ENCODE measurements around the gene PALB2. TPM values are rescaled to one million over a fixed set of nuclear protein-coding genes. Genes with fewer than 3 reads are reported as not detected.

The PALB2 gene
- polyA plus RNA-seq, 1 of the 3 experiments (the other 2 are of a cell fraction): 3.3 TPM

- no peaks in the 10 kb centered on the region; the same call in 1 of the 2 replicates for H4K20me1 ChIP-seq (ENCODE audit: insufficient read depth)
- no peak overlapping the region for H2AFZ ChIP-seq (ENCODE audit: low read depth)
- H3K9ac ChIP-seq: no peak overlapping the region
- no peak overlapping the region for H3K27ac ChIP-seq (ENCODE audit: low read depth in 2 of 2, low read length in 1 of 2)
- no peaks in the 10 kb centered on the region for H3K27me3 ChIP-seq (ENCODE audit: insufficient read depth)
- H3K9me3 ChIP-seq: no peaks in the 10 kb centered on the region
- H3K36me3 ChIP-seq (replicated peaks in 1 of 2; ENCODE audit: control insufficient read depth in 1 of 2, insufficient read depth in 2 of 2, low read length in 1 of 2): peaks cover 79 to 88% of the 10 kb centered on the region in 2 experiments
- H3K79me2 ChIP-seq (ENCODE audit: insufficient read depth): peaks cover 60% of the 10 kb centered on the region
- CTCF ChIA-PET: no interaction called here
- peaks cover 9 to 12% of the 10 kb centered on the region in 2 experiments for H3K4me1 ChIP-seq (ENCODE audit: control insufficient read depth in 1 of 2, insufficient read depth in 2 of 2, low read depth in 1 of 2, low read length in 1 of 2)
- POLR2A ChIA-PET: no interaction called here
- no peak overlapping the region for H3K4me3 ChIP-seq (ENCODE audit: low read depth in 2 of 2, low read length in 1 of 2)
- H3K4me2 ChIP-seq: no peak overlapping the region
- TF ChIP-seq SIN3A (IDR thresholded peaks at IDR 0.05; ENCODE audit: borderline replicate concordance, low read depth, low read length) (no peak), MEF2A (IDR thresholded peaks at IDR 0.05; ENCODE audit: borderline replicate concordance, low read depth) (no peak), ELF1 (IDR thresholded peaks at IDR 0.05) (no peak), FOXM1 (IDR thresholded peaks at IDR 0.05; ENCODE audit: low read depth) (no peak), PBX3 (IDR thresholded peaks at IDR 0.05) (no peak), YY1 (IDR thresholded peaks at IDR 0.05; ENCODE audit: low read depth) (no peak), POLR2AphosphoS5 (IDR thresholded peaks at IDR 0.05; ENCODE audit: low read depth, low read length) (no peak), TEAD4 (IDR thresholded peaks at IDR 0.05; ENCODE audit: borderline replicate concordance, insufficient read depth) (no peak), FOXJ3 (CRISPR knock-in tag; IDR thresholded peaks at IDR 0.05) (no peak), NRF1 (IDR thresholded peaks at IDR 0.05; ENCODE audit: low read depth, low read length) (no peak)
- H3F3A ChIP-seq (replicated peaks; ENCODE audit: insufficient read depth): no peaks in the 10 kb centered on the region
- H3K9me2 ChIP-seq: no peaks in the 10 kb centered on the region
- WGBS (ENCODE audit: low lambda C conversion rate): 97% methylated on average over 6 of the region's 6 CpGs
- no peak for DNase-seq
Measured at GRCh38 chr16:23563186-23563585, 77.9 kb downstream of the PALB2 start.

- Histone ChIP-seq H3K4me1 (ENCODE audit: control insufficient read depth in 1 of 2, insufficient read depth in 2 of 2, low read depth in 1 of 2, low read length in 1 of 2) (peaks cover 9 to 12% of the 10 kb centered on the region in 2 experiments), H3F3A (replicated peaks; ENCODE audit: insufficient read depth) (no peaks in the 10 kb centered on the region), H3K4me2 (no peak overlapping the region), H3K27me3 (ENCODE audit: insufficient read depth) (no peaks in the 10 kb centered on the region), H4K20me1 (ENCODE audit: insufficient read depth) (no peaks in the 10 kb centered on the region; the same call in 1 of the 2 replicates), H2AFZ (ENCODE audit: low read depth) (no peak overlapping the region), H3K4me3 (ENCODE audit: low read depth in 2 of 2, low read length in 1 of 2) (no peak overlapping the region), H3K9me3 (no peaks in the 10 kb centered on the region), H3K36me3 (replicated peaks in 1 of 2; ENCODE audit: control insufficient read depth in 1 of 2, insufficient read depth in 2 of 2, low read length in 1 of 2) (peaks cover 75 to 84% of the 10 kb centered on the region in 2 experiments), H3K9ac (no peak overlapping the region), H3K79me2 (ENCODE audit: insufficient read depth) (peaks cover 64% of the 10 kb centered on the region), H3K27ac (ENCODE audit: low read depth in 2 of 2, low read length in 1 of 2) (no peak overlapping the region), H3K9me2 (no peaks in the 10 kb centered on the region)
- TF ChIP-seq RCOR1 (IDR thresholded peaks at IDR 0.05; ENCODE audit: low read length): no peak
- TF ChIP-seq TCF12 (IDR thresholded peaks at IDR 0.05): no peak
- TF ChIP-seq TEAD4 (IDR thresholded peaks at IDR 0.05; ENCODE audit: borderline replicate concordance, insufficient read depth): no peak
- no peak for TF ChIP-seq REST (IDR thresholded peaks at IDR 0.05; ENCODE audit: low read depth, low read length)
- no peak for TF ChIP-seq USF2 (IDR thresholded peaks at IDR 0.05; ENCODE audit: borderline replicate concordance, low read depth, low read length)
- TF ChIP-seq SIN3A (IDR thresholded peaks at IDR 0.05; ENCODE audit: borderline replicate concordance, low read depth, low read length): no peak
- TF ChIP-seq FOXM1 (IDR thresholded peaks at IDR 0.05; ENCODE audit: low read depth): no peak
- no peak for TF ChIP-seq ZBTB33 (IDR thresholded peaks at IDR 0.05; ENCODE audit: borderline replicate concordance, low read depth)
- no peak for TF ChIP-seq GABPA (IDR thresholded peaks at IDR 0.05; ENCODE audit: low read depth)
- TF ChIP-seq MXI1 (IDR thresholded peaks at IDR 0.05; ENCODE audit: low read depth, low read length): no peak
- POLR2A ChIA-PET: no interaction called here
- 95% methylated on average over 13 of the region's 13 CpGs for WGBS (ENCODE audit: low lambda C conversion rate)
- CTCF ChIA-PET: no interaction called here
- DNase-seq: no peak
Measured at GRCh38 chr16:23562505-23562904, 78.6 kb downstream of the PALB2 start.

Data from SK-N-SH (cell line).